ENCODE results near the gene DKK3.

Gene DKK3

GRCh38 chr11:12029738-12030363, 21.4 kb upstream of the DKK3 start:
- DNase-seq, result no peak

DNA sequence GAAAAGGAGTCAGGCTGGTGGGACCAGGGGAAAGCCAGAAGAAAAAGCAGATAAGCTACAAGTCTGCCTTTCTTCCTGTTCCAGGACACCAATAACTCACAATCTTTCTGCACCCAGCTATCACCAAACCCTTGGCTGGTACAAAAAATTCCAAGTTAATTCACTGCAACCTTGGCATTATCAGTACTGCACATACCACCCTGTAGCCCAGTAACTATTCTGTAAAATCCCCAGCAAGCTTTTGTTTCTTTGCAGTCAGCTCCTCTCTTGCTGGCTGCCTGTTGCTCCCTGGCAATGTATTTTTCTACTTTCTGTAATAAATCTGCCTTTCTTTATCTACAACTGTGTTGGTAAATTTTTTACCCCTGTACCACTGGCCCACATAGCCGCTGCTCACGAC, 20.7 kb upstream of the DKK3 start:
- no peak for DNase-seq

- no peak for DNase-seq
Observed at GRCh38 chr11:12028303-12028702, 19.9 kb upstream of the DKK3 start.

DNA sequence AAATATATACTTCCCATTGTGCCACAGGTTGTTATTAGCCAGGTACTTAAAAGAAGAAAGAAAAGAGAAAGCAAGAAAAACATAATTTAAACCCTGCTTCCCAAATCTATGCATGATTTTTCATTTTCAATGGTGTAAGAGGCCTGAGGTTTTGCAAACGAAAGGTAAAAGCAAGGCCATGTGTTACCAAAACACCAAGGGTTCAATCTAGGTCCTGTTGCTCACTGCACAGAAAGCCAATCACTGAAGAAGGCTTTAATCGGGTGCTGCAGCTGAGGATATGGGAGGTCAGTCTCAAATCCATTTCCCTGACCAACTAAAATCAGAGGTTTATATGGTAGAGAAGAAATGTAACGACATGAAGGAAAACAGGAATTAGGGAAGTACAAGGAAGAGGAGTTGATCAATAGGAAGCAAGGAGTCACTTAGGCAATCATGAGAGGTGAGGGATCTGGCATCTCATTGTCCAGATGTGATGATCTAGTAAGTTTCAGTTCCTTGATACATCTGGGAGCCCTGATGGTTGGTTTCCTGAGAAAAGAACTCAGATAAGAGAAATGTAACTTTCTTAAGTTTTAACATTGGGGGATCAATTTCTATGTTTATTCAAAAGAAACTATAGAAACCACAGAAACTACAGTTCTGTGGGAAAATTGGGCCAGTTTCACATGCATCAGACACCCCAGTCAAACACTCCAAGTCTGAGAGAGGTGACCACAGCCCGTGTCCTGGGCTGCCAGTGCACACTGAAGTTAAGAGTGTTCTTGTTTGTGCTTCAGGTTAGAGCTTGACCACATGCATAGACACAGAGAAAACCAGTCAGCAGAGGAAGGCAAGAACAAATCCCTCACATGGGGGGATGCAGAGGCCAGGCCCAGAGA, 18.1 kb upstream of the DKK3 start:
- DNase-seq, result no peak

- DNase-seq, result no peak
Observed at GRCh38 chr11:12024254-12024926, 16.0 kb upstream of the DKK3 start.

DNA sequence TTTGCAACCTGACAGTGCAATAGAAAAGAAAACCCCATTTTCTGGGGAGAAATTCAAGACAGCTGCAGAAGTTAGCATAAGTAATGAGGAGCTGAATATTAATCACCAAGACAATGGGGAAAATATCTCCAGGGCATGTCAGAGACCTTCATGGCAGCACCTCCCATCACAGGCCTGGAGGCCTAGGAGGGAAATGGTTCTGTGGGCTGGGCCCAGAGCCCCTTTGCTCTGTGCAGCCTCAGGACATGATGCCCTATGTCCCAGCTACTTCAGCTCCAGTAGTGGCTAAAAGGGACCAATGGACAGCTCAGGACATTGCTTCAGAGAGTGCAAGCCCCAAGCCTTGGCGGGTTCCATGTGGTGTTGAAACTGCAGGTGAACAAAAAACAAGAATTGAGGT, 14.6 kb upstream of the DKK3 start:
- no peak for DNase-seq

DNA sequence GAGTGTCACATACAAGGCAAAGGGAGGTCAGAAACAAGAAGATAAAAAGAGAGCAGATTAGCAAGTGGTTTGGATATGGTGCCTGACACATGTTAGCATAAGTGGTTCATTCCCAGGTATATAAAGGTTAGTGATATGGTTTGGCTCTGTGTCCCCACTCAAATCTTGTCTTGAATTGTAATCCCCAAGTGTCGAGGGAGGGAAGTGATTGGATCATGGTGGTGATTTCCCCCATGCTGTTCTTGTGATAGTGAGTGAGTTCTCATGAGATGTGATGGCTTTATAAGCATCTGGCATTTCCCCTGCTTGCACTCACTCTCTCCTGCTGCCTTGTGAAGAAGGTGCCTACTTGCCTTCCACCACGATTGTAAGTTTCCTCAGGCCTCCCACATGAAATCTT, 12.1 kb upstream of the DKK3 start:
- DNase-seq, result no peak

- no peak for DNase-seq
Observed at GRCh38 chr11:12019866-12020416, 11.5 kb upstream of the DKK3 start.

- DNase-seq, result no peak
Observed at GRCh38 chr11:12019337-12019736, 10.9 kb upstream of the DKK3 start.

GRCh38 chr11:12017865-12018453, 9.5 kb upstream of the DKK3 start:
- DNase-seq, result no peak

DNA sequence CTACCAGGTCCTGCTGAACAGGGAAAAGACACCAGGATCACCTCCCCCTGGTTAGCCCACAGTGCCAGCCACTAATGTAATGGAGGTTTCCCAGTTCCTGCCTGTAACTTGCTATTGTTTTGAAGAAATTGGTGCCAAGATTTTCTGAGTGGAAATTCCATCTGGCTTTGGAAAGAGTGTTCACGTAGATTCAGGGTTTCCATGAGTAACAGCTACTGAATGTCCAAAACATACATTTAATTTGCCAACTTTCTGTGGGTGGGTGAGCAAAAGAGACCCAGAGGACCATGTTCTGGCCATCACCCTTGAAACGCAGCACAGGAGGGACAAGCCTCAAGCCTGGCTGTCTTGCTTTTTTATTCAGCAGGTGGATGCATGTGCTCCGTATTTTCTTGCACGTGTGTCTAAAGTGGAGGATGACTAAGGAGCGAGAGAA, 8.8 kb upstream of the DKK3 start:
- no peak for DNase-seq

DNA sequence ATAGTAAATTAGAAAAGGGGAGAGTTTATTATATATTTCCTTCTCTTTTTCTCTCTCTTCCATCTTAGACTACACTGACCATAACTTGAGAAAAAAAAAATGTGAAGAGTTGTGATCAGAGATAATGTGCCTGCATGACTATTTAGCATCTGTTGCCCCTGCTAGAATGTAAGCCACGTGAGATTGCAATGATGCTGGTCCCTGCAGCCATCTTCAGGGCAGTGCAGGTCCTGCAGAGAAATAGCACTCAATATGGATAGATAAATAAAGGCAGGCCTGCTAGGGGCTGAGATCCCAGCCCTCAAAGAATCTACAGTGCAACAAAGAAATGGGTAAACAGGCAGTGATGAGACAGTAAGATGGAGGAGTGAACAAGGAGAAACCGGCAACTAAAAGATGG, 7.8 kb upstream of the DKK3 start:
- DNase-seq, result no peak

GRCh38 chr11:12015486-12015885, 7.1 kb upstream of the DKK3 start:
- DNase-seq, result no peak

DNA sequence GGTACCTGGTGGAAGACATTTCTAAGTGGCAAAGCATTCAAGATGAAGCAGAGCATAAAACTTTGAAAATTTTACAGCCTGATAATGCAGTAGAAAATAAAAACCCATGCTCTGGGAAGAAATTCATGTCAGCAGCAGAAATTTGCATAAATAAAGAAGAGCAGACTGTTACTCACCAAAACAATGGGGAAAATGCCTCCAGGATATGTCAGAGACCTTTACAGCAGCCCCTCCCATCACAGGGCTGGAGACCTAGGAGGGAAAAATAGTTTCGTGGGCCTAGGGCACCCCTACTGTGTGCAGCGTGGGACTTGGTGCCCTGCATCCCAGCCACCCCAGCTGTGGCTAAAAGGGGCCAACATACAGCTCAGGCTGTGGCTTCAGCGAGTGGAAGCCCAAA, 5.4 kb upstream of the DKK3 start:
- DNase-seq, result no peak

GRCh38 chr11:12009617-12010321, 1.3 kb upstream of the DKK3 start:
- DNase-seq, result no peak

DNA sequence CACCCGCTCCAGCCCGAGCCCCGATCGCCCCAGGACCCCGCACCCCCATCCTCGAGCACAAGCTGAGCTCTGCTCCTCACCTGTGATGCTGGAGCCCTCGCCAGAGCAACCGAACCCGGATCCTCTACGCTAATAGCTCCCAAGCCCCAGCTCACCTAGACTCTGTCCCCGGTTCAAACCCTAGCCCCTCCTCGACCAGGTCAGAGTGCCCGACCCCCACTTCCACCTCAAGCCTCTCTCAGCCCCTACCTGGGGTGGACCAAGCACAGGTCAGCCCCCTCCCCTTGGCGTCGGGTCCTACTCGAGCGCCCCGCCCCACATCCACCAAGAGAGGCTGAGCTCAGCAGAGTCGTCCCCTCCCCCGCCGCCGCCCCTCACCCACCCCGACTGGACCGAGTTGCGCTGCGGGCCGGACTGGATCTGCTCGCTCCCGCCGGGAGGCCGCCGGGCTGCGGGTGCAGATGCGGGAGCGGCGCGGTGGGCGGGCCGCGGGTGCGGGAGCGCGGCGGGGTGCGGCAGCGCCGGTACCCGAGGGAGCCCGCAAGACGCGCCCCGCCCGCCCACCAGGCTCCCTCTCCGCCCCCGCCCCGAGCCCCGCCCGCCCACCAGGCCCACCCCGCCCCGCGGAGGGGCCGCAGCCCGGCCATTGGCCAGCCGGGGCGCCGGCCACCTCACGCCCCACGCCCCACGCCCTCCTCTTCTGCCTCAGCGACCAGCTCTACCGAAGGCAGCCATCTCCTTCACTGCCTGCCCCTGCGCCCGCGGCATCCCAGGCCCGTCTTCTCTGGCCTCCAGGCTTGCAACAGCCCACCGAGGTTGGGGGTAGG, 577 bp upstream of the DKK3 start:
- DNase-seq, result no peak

DNA sequence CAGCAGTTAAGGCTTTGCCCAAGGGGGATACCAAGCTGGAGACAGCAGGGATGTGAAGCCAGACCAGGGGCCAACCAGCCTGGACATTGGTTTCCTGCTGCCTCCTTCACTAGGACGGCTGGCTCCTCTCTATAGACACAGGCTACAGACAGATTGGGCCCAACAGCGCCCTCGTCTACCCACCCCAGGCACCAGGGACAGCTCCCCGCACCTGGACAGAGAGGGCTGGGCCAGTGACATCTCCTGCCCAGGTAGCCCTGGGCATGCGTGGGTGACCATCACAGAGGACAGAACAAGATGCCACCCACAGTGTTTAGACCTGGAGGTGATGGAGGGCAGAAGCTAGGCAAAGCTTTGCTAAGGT, 1.2 kb downstream of the DKK3 start:
- DNase-seq, result no peak

DNA sequence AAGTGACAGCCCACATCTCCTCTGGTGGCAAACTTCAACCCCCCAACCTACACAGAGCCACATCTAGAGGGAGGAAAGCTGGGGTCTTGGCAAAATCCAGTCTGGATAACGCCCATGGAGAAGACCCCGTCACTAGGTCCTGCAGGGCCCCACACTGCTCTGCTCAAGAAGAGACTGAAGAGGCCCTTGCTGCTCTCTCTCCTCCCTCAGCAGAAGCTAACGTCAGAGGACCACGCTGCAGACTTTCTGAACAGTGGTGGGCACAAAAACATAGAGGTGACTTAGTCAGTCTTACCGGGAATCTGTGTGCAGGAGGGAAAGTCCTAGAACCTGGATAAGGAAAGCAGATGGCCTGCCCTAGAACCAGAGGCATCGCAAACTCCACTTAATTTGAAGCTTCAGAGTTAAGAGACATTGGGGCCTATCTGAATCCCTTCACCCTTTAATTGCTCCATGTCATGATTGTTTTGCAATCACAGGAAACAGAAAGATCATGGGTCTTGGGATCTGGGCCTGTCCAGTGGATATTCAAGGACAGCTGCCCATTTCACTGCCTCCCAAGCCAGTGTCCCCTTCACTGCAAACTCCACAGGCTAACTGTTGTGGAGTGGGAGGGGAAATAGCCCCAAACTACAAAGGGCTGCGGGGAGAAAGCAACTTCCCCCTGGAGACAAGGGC, 1.7 kb downstream of the DKK3 start:
- DNase-seq, result no peak

DNA sequence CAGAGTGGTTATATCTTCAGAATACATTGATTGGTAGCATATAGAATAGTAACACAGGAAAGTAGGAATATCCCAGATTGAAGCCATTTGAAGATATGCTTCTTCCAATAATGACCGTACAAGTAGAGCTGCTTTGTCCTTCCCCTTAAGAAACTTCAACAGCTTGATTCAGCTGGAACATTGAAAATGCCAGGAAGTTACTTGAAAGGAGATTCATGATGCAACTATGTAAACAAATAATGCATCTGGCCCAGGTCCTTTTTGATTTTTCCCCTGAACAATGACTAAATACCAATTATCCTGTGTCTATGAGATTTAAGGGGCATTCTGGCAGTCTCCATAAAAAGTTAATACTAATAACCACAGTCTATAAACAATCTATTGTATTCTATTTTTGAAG, 3.0 kb downstream of the DKK3 start:
- DNase-seq, result no peak

DNA sequence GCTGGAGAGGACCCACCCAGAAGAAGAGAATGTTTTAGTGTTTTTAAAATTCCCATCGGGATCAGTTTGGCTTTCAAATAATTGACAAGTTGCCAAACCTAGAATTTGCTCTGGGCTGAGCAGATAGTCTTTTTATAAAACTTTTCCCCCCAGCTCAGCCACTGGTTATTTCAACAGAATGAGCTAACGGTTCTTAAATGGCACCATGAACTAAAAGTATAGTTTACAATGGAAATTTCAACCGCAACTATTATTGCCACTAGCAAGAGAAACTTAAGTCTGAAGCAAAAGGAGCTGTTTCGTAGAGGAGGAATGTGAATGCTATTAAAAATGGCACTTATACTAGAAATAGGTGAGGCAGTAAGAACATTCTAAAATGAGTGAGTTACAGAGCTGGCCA, 3.4 kb downstream of the DKK3 start:
- DNase-seq, result no peak

GRCh38 chr11:12003815-12004214, 4.6 kb downstream of the DKK3 start:
- no peak for DNase-seq
